OCI-LY7 (cell line): Measurements from ENCODE around the gene CNTNAP5. TPM values are rescaled to one million over a fixed set of nuclear protein-coding genes. Genes with fewer than 3 reads are reported as not detected.

Experiments used
- BruUV-seq: library from RNA; stranded (reverse); fragments of 400-500 nt; replicated peaks from 2 replicates; lab custom pipeline; 2021; lab: Mats Ljungman, UMichigan
- CTCF ChIA-PET: fragments of 300-600 bp; sonication (Branson Sonifier 250); formaldehyde crosslinking; loops from one replicate; lab custom pipeline; 2022; ENCODE audit warnings: antibody characterized with exemption; ENCODE audit not compliant: unreplicated experiment; lab: Charles Lee
- POLR2A ChIA-PET: fragments of 300-600 bp; sonication (Branson Sonifier 250); formaldehyde crosslinking; loops from one replicate; lab custom pipeline; 2022; ENCODE audit warnings: antibody characterized with exemption; lab: Charles Lee
- DNase-seq: peaks from one replicate; pipeline ENCODE4 v3.0.0-alpha.2; 2015; ENCODE audit warnings: low spot score
- H2AFZ ChIP-seq: fragments of 200-600 bp; sonication (generic), shearing (Covaris generic); 2 replicates; pipeline ENCODE4 v1.6.1; 2014; ENCODE audit warnings: mild to moderate bottlenecking, antibody characterized with exemption, low read length, moderate library complexity
- H3K27ac ChIP-seq: fragments of 200-600 bp; sonication (generic); 2 replicates; pipeline ENCODE4 v1.5.1; 2014; ENCODE audit warnings: mixed run types, low read depth, mild to moderate bottlenecking, moderate library complexity, low read length, inconsistent platforms; ENCODE audit not compliant: poor library complexity, severe bottlenecking
- H3K36me3 ChIP-seq: fragments of 200-600 bp; sonication (generic); 2 replicates; pipeline ENCODE4 v1.6.1; 2014; ENCODE audit warnings: mild to moderate bottlenecking, antibody characterized with exemption, low read length, moderate library complexity, mixed read lengths; ENCODE audit not compliant: insufficient read depth
- H3K4me1 ChIP-seq: fragments of 200-600 bp; sonication (generic); 2 replicates; pipeline ENCODE4 v1.5.1; 2014; ENCODE audit warnings: mild to moderate bottlenecking, low read length; ENCODE audit not compliant: insufficient read depth, poor library complexity, severe bottlenecking
- H3K4me2 ChIP-seq: fragments of 200-600 bp; sonication (generic); 2 replicates; pipeline ENCODE4 v1.6.1; 2014; ENCODE audit warnings: mild to moderate bottlenecking, low read length
- H3K4me3 ChIP-seq: fragments of 200-600 bp; sonication (generic); 2 replicates; pipeline ENCODE4 v1.5.1; 2014; ENCODE audit warnings: mild to moderate bottlenecking, low read depth, low read length; ENCODE audit not compliant: poor library complexity, severe bottlenecking
- H3K79me2 ChIP-seq: fragments of 200-600 bp; sonication (generic); 2 replicates; pipeline ENCODE4 v1.6.1; 2016; ENCODE audit warnings: low read depth, mild to moderate bottlenecking, low read length, moderate library complexity, mixed read lengths; ENCODE audit not compliant: insufficient read depth
- H3K9me2 ChIP-seq: fragments of 200-600 bp; sonication (generic); 2 replicates; pipeline ENCODE4 v1.6.1; 2016; ENCODE audit warnings: mild to moderate bottlenecking, low read length, mixed read lengths; ENCODE audit not compliant: insufficient read depth
- H3K9me3 ChIP-seq: fragments of 200-600 bp; sonication (generic); 2 replicates; pipeline ENCODE4 v1.6.1; 2014; ENCODE audit warnings: mild to moderate bottlenecking, mixed run types, low read length, mixed read lengths
- H4K20me1 ChIP-seq: fragments of 200-600 bp; sonication (generic); 2 replicates; pipeline ENCODE4 v1.6.1; 2014; ENCODE audit warnings: mild to moderate bottlenecking, antibody characterized with exemption, low read length, moderate library complexity, mixed read lengths; ENCODE audit not compliant: insufficient read depth
- EZH2phosphoT487 ChIP-seq: fragments of 200-600 bp; sonication (generic); IDR thresholded peaks from 2 replicates; pipeline ENCODE4 v1.6.1; 2018; ENCODE audit warnings: low read depth, borderline replicate concordance, mild to moderate bottlenecking, mixed run types, antibody characterized with exemption, low read length, moderate library complexity, mixed read lengths
- intact Hi-C: fragments of 100-400 bp; cut with micrococcal nuclease; formaldehyde crosslinking; loops from one replicate; pipeline ENCODE4 v1.10.0; 2022; ENCODE audit not compliant: unreplicated experiment
- total RNA-seq, 2 experiments: library from RNA; depleted of rRNA in 1 of 2; stranded (reverse); fragments of >200 nt in 1 of 2; shearing (Covaris generic) in 1 of 2; gene quantifications; 2 replicates each; pipeline ENCODE4 v1.2.3, GENCODE V29; 2014 to 2022
- TF ChIP-seq, protein P1 (sequence below): fragments of 200-600 bp; sonication (generic); conservative IDR thresholded peaks from 2 replicates; pipeline ENCODE4 v1.5.1; 2014; ENCODE audit warnings: mild to moderate bottlenecking, antibody characterized with exemption, low read length, moderate library complexity, mixed read lengths

CNTNAP5 gene
- total RNA-seq, 2 experiments from 2014 or later = not detected

DNA sequence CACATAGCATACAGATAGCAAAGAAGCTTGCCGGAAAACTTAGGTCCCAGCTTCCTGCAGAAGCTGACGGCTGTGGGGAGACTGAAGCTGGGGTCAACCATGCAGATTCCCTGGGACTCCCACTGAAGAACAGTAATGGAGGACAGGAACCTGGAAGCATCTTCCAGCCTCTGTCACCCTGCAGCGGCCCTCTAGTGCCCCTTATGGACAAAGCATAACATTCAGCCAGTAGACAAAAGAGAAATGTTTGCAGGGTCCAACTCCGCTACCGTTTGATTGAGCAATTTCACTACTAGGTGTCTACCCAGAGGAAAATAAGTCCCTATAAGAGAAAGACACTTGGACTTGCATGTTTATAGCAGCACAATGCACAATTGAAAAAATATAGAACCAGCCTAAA is 460.6 kb downstream of the CNTNAP5 start:
- intact Hi-C loops = no loop called here
- CTCF ChIA-PET = no interaction called here
- BruUV-seq = no TSS peak

DNA sequence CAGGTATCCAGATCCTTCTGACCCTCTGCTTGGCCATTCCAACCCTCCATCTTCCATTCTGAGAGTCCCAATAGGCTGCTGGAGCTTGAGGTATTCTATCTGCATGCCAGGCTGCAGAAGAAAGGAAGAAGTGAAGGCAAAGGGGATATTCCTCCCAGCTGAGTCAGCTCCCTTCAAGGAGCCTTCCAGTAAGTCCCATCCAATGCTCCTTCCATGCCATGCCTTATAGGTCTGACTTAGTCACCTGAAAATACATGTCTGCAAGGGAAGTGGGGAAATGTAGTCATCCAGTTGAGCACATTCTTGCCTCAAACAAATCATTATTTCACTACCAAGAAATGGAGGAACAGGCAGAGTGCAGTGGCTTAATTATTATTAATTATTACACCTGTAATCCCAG is 464.6 kb downstream of the CNTNAP5 start:
- Histone ChIP-seq H3K79me2 (no peaks in the 10 kb centered on the region), H3K9me2 (no peaks in the 10 kb centered on the region), H3K9me3 (no peaks in the 10 kb centered on the region), H3K4me2 (no peak overlapping the region), H2AFZ (no peak overlapping the region), H3K4me3 (no peak overlapping the region), H3K36me3 (no peaks in the 10 kb centered on the region), H4K20me1 (no peaks in the 10 kb centered on the region), H3K27ac (no peak overlapping the region), H3K4me1 (no peaks in the 10 kb centered on the region)
- BruUV-seq = no TSS peak
- intact Hi-C loops = no loop called here
- no peak for TF ChIP-seq EZH2phosphoT487
- TF ChIP-seq, protein P1, sequence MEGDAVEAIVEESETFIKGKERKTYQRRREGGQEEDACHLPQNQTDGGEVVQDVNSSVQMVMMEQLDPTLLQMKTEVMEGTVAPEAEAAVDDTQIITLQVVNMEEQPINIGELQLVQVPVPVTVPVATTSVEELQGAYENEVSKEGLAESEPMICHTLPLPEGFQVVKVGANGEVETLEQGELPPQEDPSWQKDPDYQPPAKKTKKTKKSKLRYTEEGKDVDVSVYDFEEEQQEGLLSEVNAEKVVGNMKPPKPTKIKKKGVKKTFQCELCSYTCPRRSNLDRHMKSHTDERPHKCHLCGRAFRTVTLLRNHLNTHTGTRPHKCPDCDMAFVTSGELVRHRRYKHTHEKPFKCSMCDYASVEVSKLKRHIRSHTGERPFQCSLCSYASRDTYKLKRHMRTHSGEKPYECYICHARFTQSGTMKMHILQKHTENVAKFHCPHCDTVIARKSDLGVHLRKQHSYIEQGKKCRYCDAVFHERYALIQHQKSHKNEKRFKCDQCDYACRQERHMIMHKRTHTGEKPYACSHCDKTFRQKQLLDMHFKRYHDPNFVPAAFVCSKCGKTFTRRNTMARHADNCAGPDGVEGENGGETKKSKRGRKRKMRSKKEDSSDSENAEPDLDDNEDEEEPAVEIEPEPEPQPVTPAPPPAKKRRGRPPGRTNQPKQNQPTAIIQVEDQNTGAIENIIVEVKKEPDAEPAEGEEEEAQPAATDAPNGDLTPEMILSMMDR = no peak
- no peak for DNase-seq
- POLR2A ChIA-PET = interaction anchor here (0.9 kb wide), 1 partner anchor 10 kb away, joined by 3 read pairs; no protein-coding TSS in a partner anchor
- CTCF ChIA-PET = no interaction called here

More for the DNA sequence above, 460.6 kb downstream of the CNTNAP5 start:
- H3K9me2 ChIP-seq = no peaks in the 10 kb centered on the region
- H3K9me3 ChIP-seq = no peaks in the 10 kb centered on the region
- no peak overlapping the region for H3K27ac ChIP-seq
- no peak for TF ChIP-seq EZH2phosphoT487
- TF ChIP-seq, protein P1 = 0 out of 2 replicates have a peak, but pooled peaks have one; percentile 15
- no peak overlapping the region for H3K4me3 ChIP-seq
- no peaks in the 10 kb centered on the region for H3K4me1 ChIP-seq
- no peaks in the 10 kb centered on the region for H4K20me1 ChIP-seq
- H3K36me3 ChIP-seq = no peaks in the 10 kb centered on the region
- H2AFZ ChIP-seq = no peak overlapping the region
- POLR2A ChIA-PET = no interaction called here
- DNase-seq = no peak
- no peak overlapping the region for H3K4me2 ChIP-seq
- no peaks in the 10 kb centered on the region for H3K79me2 ChIP-seq

- no peak overlapping the region for H3K4me3 ChIP-seq
- H4K20me1 ChIP-seq = no peaks in the 10 kb centered on the region
- DNase-seq = no peak
- no peaks in the 10 kb centered on the region for H3K4me1 ChIP-seq
- no peaks in the 10 kb centered on the region for H3K9me2 ChIP-seq
- TF ChIP-seq, protein P1 = no peak
- TF ChIP-seq EZH2phosphoT487 = no peak
- POLR2A ChIA-PET = no interaction called here
- no TSS peak for BruUV-seq
- H2AFZ ChIP-seq = no peak overlapping the region
- H3K36me3 ChIP-seq = no peaks in the 10 kb centered on the region
- no peak overlapping the region for H3K4me2 ChIP-seq
- H3K27ac ChIP-seq = no peak overlapping the region
- intact Hi-C loops = no loop called here
- CTCF ChIA-PET = no interaction called here
- no peaks in the 10 kb centered on the region for H3K79me2 ChIP-seq
- H3K9me3 ChIP-seq = no peaks in the 10 kb centered on the region
These were observed 476.6 kb downstream of the CNTNAP5 start for GRCh38 chr2:124501575-124502152.
